Fibroblast of lung (primary cell): Measurements from ENCODE around the gene ACADS.

Experiments
- CTCF ChIP-seq, 2 donors: IDR thresholded peaks in 1 of 2; conservative IDR thresholded peaks in 1 of 2; 1 replicate in 1 of 2; 2 replicates in 1 of 2; pipeline ENCODE4 v1.5.1; 2011 to 2012; ENCODE audit warnings: low read length in 2 of 2, control low read depth in 1 of 2, inconsistent platforms in 1 of 2, low read depth in 1 of 2, mild to moderate bottlenecking in 1 of 2
- EZH2 ChIP-seq: IDR thresholded peaks from 2 replicates; pipeline ENCODE4 v1.5.1; 2012; ENCODE audit warnings: low read length, control low read depth, mild to moderate bottlenecking; ENCODE audit errors: missing control alignments

GRCh38 chr12:120735181-120735580, 9.6 kb downstream of the ACADS start:
- no peak for TF ChIP-seq EZH2
- no peak for TF ChIP-seq CTCF (conservative IDR thresholded peaks at IDR 0.05 in 1 of 2, IDR thresholded peaks at IDR 0.05 in 1 of 2; ENCODE audit: low read depth in 1 of 2, low read length in 2 of 2)
